Mononuclear cell (primary cell): Measurements from ENCODE around the gene MSL1. TPM values are rescaled to one million over a fixed set of nuclear protein-coding genes. Genes with fewer than 3 reads are reported as not detected.

ENCODE experiments used
- H3K27me3 ChIP-seq: 2 replicates; pipeline ENCODE4 v1.6.0; 2011; ENCODE audit warnings: low read length, control low read depth; ENCODE audit not compliant: insufficient read depth
- H3K4me1 ChIP-seq: 2 replicates; pipeline ENCODE4 v1.5.1; 2011; ENCODE audit warnings: mild to moderate bottlenecking, low read length, control low read depth; ENCODE audit not compliant: insufficient read depth
- H3K4me3 ChIP-seq: 2 replicates; pipeline ENCODE4 v1.5.1; 2011; ENCODE audit warnings: mild to moderate bottlenecking, low read length, moderate library complexity
- H3K9me3 ChIP-seq: 2 replicates; pipeline ENCODE4 v1.5.1; 2011; ENCODE audit warnings: low read depth, mild to moderate bottlenecking, control low read depth, low read length
- total RNA-seq: library from RNA; depleted of rRNA; stranded (reverse); fragments of >200 nt; gene quantifications from one replicate; pipeline ENCODE4 v1.2.3, GENCODE V29; 2012

Gene MSL1
- total RNA-seq, 1 donor: 81.1 TPM

DNA sequence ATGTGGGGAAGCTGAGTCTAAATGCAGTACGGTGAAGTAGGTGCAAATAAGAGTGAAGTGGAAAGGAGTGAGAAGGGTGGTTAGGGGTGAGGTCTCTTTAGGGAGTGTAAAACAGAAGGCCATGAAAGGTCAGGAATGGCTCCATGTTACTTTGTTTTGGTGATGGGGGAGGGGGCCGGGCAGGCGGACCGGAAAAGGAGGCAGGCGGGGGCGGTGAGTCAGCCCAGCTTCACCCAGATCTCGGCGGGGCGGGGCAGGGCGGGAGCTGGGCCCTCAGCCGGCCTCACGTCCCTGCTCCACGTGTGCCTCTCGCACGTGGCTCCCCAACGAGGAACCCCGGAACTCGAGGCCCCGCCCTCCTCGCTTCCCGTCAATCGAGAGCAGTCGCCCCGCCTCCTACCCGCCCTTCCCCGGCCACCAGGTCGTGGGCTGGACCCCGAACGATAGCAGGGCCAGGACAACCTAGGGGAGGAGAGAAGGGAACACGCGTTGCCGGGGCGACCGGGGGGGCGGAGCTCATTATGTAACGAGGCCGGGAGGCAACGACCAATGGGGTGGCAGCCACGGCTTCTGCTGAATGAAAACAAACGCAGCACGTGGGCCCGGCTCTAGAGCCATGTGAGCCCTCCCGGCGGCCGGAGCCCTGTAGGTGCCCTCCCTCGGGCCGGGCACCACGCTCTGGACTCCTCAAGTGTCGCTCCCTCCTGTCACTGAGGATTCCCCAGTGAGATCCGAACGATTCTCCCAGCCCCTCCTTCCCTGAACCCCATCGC lies 22.7 kb upstream of the MSL1 start:
- Histone ChIP-seq H3K4me1 (peaks cover 86% of the 10 kb centered on the region), H3K9me3 (no peaks in the 10 kb centered on the region), H3K4me3 (peak overlapping the region; percentile 54), H3K27me3 (no peaks in the 10 kb centered on the region)

DNA sequence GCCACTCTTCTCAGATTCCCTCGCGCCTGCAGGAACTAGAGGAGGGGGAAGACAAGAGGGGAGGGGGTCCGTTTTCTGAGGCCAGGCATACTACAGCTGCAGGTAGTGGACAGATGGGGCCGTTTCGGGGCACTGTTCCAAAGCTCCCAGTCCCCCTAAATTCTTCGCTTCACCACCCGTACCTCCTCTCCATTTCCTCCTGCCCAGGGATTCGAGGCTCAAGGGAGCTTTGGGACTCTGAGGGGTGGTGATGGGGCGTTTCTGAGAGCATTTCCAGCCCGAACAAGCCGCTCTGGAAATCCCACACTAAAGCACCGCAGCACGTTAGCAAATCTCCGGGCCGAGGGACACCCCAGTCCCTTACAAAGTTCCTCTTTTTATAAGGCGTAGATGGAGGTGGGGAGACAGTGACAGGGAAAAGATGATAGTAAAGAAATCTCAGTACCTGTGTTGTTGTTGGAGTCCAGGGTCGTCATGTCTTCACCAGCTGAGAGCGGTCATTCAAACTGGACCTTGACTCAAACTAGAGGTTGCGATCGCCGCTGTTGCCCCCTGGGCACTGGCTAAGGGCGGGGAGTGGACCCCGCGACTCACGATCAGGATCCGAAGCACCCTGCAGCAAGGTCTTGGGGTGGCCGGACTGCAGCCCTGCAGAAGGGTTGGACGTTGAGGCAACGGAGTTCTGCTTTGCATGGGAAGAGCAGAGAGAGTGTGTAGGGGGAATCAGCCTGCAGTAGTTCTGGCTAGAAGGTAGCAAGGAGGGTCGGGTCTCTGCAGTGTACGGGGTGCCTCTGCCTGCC lies 22.0 kb upstream of the MSL1 start:
- no peaks in the 10 kb centered on the region for H3K9me3 ChIP-seq
- H3K4me3 ChIP-seq: peak overlapping the region; percentile 54
- peaks cover 85% of the 10 kb centered on the region for H3K4me1 ChIP-seq
- no peaks in the 10 kb centered on the region for H3K27me3 ChIP-seq

DNA sequence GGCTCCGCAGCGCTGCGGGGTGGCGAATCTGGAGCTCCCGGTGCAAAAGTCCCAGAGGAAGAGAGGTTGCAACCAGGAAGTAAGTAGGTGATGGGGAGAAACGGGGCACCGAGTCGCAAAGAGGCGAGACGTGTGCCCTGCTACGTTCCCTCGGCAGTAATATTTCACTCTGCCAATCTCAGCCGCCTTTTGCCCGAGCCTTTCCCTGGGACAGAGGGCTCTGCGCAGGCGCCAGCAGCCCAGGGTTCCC lies 21.4 kb upstream of the MSL1 start, which contains the start of gene NR1D1:
TSS of gene NR1D1 (minus strand) at position 171 of the 250 bp plus-strand sequence. CDS start 495 bp downstream, outside the sequence.
- Histone ChIP-seq H3K4me1 (peaks cover 85% of the 10 kb centered on the region), H3K9me3 (no peaks in the 10 kb centered on the region), H3K27me3 (no peaks in the 10 kb centered on the region), H3K4me3 (peak within 1 kb of the TSS; percentile 54)

DNA sequence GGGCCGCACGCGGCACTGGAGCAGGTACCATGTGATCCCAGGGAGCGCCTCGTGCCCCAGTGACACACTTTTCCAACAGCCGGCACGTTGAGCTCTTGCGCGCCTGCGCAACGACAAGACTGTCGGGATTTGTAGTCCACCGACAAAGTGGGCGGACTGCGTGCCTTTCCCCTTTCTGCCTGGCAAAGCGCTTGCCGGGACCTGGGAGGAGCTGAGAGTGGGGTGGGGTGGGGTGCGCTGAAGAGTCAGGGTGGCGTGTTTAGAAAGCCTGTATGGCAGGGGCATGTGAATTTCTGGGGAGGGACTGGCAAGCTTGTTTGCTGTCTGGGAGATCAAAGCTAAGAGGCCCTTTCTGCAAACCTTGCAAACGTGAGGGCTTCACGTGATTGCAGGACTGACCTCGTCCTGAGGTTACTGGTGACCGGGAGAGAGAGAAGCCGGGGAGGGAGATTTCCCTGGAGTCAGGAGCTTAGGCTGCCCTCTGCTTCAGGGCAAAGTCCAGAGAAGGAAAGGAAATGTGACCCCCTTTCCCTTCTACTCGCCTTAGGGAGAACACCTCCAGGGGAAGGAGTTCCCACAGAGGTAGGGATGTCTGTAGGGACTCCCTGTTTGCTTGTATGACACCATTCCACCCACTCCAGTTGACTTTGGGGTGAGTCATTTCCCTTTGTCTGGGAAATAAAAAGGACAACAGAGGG lies 21.0 kb upstream of the MSL1 start:
- H3K4me3 ChIP-seq: peak overlapping the region; percentile 54
- no peaks in the 10 kb centered on the region for H3K27me3 ChIP-seq
- H3K9me3 ChIP-seq: no peaks in the 10 kb centered on the region
- peaks cover 85% of the 10 kb centered on the region for H3K4me1 ChIP-seq

DNA sequence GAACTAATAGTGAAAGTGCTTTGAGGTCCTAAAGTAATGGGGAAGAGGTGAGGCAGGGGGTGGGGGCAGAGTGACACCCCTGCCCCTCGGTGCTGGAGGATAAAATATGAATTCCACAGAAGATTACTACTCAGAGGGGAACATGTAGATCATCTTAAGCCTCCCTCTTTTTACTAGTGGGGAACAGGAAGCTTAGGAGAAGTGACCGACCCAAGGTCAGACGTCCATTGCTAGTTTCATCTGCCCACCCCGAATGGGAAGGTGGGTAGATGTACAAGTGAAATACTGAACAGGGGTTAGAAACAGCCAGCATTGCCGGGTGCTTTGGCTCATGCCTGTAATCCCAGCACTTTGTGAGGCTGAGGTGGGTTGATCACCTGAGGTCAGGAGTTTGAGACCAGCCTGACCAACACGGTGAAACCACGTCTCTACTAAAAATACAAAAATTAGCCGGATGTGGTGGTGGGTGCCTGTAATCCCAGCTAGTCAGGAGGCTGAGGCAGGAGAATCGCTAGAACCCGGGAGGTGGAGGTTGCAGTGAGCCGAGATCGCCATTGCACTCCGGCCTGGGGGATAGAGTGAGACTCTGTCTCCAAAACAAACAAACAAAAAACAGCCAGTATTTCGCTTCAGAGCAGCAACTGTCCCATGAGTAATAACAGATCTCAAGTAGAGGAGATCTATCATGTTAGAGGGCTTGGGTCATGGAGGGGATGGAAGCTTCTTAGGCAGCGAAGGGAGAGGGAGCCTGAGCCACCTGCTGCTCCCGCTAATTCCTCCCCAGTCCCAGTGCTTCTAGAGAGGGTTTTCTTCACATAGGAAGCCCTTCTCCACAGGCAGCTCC lies 20.2 kb upstream of the MSL1 start:
- Histone ChIP-seq H3K9me3 (no peaks in the 10 kb centered on the region), H3K27me3 (no peaks in the 10 kb centered on the region), H3K4me3 (no peak overlapping the region), H3K4me1 (peaks cover 86% of the 10 kb centered on the region)

DNA sequence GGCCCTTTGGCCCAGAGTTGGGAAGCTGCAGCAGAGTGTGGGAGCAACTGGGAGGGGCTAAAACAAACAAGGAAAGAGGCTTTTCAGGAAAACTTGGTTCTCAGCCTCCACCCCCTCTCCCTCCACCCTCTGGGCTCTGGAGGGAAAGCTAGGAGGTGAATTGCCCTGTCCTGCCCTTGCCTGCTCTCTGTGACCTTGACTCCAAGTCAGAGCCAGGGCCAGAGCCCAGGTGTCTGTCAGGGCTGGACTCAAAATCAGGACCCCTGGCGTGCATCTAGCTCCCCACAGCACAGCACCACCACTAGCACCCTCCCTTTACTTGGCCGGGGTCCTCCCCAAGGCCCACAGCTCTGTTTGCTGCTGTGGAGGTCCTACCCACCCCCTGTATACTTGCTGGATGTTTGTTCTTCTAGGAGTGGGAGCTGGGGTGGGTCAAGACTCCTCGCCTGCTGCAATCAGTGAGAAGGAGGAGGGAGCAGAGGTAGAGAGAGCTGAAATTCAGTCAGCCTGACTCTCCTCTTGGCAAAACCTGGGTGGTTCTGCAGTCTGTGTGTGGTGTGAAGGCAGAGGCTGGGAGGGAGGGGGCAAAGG lies 18.6 kb upstream of the MSL1 start:
- Histone ChIP-seq H3K4me3 (no peak overlapping the region), H3K9me3 (no peaks in the 10 kb centered on the region), H3K27me3 (no peaks in the 10 kb centered on the region), H3K4me1 (peaks cover 86% of the 10 kb centered on the region)

DNA sequence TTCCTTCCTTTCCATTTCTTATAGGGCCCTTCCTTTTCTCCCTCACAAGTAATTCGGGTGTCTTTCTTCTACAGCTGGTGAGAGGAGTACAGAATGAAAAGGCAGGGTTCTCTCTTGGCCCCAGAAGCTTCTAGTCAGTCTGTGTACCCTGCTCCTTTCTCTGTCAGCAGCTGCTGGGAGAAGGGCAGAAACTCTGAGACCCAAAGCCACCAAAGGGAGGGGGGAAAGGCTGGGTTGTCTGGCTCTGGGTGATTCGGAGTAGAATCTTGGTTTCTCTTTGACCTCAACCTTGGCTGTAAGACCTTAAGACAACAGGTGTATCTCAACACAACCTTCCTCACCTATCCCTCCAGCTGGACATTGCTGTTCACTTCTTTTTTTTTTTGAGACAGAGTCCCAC lies 18.1 kb upstream of the MSL1 start:
- no peaks in the 10 kb centered on the region for H3K9me3 ChIP-seq
- peaks cover 86% of the 10 kb centered on the region for H3K4me1 ChIP-seq
- H3K4me3 ChIP-seq: no peak overlapping the region
- no peaks in the 10 kb centered on the region for H3K27me3 ChIP-seq

DNA sequence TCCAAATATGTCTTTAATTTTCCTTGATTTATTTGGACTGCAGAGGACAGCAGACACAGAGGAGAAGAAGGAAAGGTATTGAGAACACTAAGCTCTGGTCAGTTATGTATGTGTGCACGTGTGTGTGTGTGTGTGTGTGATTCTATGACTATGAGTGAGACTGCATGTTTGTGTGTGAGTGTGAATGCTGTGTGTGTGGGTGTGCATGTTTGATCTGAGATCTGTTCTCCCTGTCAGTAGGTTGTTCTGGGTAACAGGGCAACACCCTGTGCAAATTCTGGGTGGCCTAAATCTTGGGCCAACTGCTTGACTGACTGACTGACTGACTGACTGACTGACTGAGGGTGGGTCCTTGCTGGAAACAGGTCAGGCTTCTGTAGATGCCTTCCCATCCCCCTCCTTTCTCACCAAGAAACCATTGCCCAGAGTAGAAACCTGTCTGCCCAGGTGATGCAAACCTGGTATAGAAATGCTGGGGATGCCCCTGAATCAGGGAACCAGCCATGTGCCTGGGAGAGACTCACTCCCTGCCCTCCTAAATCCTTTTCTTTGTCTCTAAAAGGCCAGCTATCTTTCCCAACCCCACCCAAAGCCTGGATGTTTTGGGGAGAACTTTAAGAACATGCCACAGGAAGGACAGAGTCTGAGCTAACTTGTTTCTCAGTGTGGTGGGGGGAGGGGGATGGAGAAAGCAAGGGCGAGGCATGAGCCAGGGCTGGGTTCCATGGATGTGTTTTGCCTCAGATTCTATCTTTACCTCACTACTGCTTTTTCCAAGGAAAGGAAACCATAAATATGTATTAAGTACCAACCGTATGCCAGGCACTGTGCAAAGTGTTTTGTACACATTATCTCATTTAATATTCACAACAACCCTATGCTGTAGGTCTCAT lies 16.9 kb upstream of the MSL1 start:
- H3K4me3 ChIP-seq: no peak overlapping the region
- H3K9me3 ChIP-seq: no peaks in the 10 kb centered on the region
- H3K4me1 ChIP-seq: peaks cover 88% of the 10 kb centered on the region
- no peaks in the 10 kb centered on the region for H3K27me3 ChIP-seq

DNA sequence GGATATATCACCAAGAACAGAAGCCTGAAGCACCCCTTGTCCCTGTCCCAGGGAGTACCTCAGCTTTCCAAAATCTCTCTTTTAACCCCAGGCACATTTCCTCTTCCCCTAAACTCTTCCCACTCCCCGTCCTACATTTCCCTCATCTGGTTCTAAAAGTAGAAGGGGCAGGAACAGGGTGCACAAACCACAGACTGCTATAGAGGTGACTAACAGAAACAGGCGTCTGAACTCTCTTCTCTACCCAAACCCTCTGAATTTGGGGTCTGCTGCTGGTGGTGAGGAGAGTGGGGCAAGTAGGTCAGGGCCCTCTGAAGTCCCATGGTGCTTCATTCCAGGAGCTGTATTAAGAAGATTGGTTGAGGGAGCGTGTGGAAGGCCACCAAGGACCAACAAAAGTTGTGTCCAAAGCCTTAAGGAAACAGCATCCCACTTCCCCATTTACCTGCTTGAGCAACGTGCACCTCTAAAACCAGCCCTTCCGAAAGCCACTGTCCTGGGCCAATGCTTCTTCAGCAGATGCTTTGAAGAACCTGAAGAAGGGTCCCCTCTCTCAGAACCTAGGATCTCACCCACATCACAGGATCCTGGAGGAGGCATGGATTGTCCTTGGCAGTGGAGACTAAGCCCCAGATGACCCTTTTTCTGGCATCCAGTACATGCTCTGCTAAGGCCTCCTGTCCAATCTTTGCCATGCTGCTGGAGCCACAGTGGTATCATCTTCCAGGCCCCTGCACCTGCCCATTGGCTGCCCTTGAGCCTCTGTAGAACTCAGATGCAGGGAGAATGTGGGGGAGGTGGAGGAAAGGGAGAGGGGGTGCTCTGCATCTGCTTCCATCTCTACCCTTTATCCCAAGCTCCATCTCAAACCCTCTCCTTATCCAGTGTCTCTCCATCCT lies 15.7 kb upstream of the MSL1 start:
- H3K9me3 ChIP-seq: no peaks in the 10 kb centered on the region
- no peaks in the 10 kb centered on the region for H3K27me3 ChIP-seq
- H3K4me3 ChIP-seq: no peak overlapping the region
- peaks cover 88% of the 10 kb centered on the region for H3K4me1 ChIP-seq

DNA sequence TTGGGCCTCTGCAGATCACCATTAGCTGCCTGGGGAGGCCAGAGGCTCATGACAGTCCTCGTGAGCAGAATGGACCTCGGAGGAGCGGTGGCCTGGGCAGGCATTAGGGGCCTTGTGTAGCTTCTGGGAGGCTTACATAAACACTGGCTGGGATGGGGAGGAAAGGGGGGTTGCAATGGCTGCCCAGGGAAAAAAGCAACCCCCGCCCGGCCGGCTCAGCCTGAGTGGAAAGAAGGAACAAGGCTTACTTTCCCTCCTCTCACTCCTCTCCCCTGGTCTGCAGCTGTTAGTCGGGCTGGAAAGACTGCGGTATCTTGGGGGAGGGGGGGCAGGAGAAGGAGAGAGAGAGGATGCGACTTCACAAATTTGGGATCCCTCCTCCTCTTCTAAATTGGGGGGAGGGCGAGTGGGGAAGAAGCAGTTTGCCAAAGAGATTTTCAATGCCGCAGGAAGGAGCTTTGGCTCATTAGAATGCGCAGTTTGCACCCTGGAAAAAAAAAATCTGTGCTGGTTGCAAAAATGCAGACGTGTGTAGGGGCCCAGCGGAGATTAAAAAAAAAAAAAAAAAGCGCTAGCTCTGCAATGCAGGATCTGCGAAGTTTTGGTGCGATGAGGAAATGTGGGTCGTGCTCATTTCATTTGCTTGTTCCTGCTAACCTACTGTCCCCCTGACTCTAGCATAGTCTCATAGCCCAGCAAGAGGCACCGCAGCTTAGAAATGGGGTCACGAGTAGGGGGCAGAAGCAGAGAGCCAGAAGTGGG lies 14.8 kb upstream of the MSL1 start:
- no peak overlapping the region for H3K4me3 ChIP-seq
- no peaks in the 10 kb centered on the region for H3K27me3 ChIP-seq
- no peaks in the 10 kb centered on the region for H3K9me3 ChIP-seq
- peaks cover 90% of the 10 kb centered on the region for H3K4me1 ChIP-seq

DNA sequence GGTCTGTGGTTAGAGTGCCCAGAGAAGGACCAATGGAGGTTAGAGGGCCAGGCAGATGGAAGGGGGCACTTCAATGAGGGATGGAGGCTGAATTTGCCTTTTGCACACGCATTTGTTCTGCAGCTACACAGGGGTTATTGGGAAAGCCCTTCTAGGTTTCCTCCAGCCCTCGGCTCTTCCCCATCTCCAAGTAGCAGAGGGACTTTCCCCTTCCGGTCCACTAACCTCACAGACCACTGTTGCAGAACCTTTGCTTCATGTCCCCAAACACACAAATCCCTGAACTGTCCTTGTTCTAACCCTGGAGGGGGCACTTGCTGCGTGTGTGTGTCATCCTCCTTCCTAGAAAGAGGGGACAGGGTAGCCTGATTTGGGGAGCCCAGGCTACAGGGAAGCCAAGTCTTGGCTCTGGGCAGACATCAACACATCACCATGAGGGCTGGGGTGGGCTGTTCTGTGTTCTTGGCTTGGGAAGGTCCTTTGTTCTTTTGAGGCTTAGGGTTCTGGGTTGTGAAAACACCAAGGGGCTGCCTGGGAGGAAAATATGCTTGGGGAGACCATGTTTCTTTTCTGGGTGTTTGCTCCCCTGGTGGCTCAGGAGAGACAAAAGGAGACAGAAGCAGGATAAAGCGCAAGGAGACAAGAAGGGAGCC lies 14.1 kb upstream of the MSL1 start:
- Histone ChIP-seq H3K4me3 (no peak overlapping the region), H3K4me1 (peaks cover 97% of the 10 kb centered on the region), H3K9me3 (no peaks in the 10 kb centered on the region), H3K27me3 (no peaks in the 10 kb centered on the region)
